ENCODE results near the gene MPIG6B.

- TF ChIP-seq CTCF (IDR thresholded peaks at IDR 0.05; ENCODE audit: borderline replicate concordance, extremely low read depth, low read length, poor library complexity, severe bottlenecking) (no peak), EZH2 (IDR thresholded peaks at IDR 0.05; ENCODE audit: borderline replicate concordance, low read depth, low read length, severe bottlenecking) (no peak)
These were observed 21.3 kb upstream of the MPIG6B start for GRCh38 chr6:31701666-31702404.
